H1 (cell line): ENCODE results near the gene SKIC8. TPM values are rescaled to one million over a fixed set of nuclear protein-coding genes. Genes with fewer than 3 reads are reported as not detected.

Source experiments
- GTF2F1 ChIP-seq: IDR thresholded peaks from 2 replicates; pipeline ENCODE4 v1.6.1; 2012; ENCODE audit warnings: low read depth, low read length, improper control_type of control experiment, borderline replicate concordance
- MAX ChIP-seq: IDR thresholded peaks from 2 replicates; pipeline ENCODE4 v1.6.1; 2012; ENCODE audit warnings: inconsistent platforms
- RFX5 ChIP-seq: IDR thresholded peaks from 2 replicates; pipeline ENCODE4 v1.6.1; 2011; ENCODE audit warnings: low read depth, low read length, improper control_type of control experiment, borderline replicate concordance
- TCF12 ChIP-seq: IDR thresholded peaks from 2 replicates; pipeline ENCODE4 v1.6.1; 2011; ENCODE audit warnings: low read depth, mild to moderate bottlenecking, low read length
- polyA plus RNA-seq, 7 experiments: library from polyadenylated mRNA; depleted of rRNA in 3 of 7; stranded (reverse) in 5 of 7; unstranded in 2 of 7; fragments of >200 nt in 5 of 7; fragments of 200-250 nt in 2 of 7; gene quantifications; 1 replicate in 5 of 7; 2 replicates in 1 of 7; 4 replicates in 1 of 7; pipeline versions ENCODE4 v1.2.1 to v1.2.3, GENCODE V29; 2011 to 2013; ENCODE audit warnings: missing spikeins in 2 of 7, mixed read lengths in 2 of 7
- total RNA-seq: library from RNA; stranded (reverse); fragmentation: NEBNext Ultra II Directional; extraction: Animal tissue kit (Norgen Biotek cat#: 25700); gene quantifications from 2 replicates; pipeline ENCODE4 v1.2.1, GENCODE V29; 2021

SKIC8 gene
- total and polyA plus RNA-seq, 2 of the 8 experiments (the other 6 are each of a cell fraction or from before 2014, with no cell fraction given): 44.2 to 77.7 TPM

GRCh38 chr15:78301326-78301725, 1.9 kb upstream of the SKIC8 start (continued):
- TF ChIP-seq GTF2F1 (no peak), RFX5 (no peak), MAX (no peak), TCF12 (no peak)
